ENCODE data around the gene SSX2IP.

Gene SSX2IP

DNA sequence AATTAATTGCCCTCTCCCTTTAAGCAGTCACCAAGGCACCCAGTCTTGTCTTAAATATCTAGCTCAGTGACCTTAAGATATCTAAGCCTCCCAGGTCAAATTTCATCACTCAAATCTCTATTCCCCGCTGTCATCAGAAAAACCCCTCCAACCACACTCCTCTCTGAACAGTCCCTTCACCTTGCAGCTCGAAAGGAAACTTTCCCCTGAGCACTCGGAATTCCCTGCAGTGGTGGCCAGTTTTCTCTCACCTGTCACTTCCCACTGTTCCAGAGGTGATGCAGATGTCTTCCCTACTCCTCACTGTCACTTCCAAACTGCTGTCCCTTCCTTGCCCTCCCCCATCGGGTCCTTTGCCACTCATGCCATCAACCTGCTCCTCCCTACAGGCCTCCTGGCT is 15.3 kb upstream of the SSX2IP start:
- no peak for DNase-seq

DNA sequence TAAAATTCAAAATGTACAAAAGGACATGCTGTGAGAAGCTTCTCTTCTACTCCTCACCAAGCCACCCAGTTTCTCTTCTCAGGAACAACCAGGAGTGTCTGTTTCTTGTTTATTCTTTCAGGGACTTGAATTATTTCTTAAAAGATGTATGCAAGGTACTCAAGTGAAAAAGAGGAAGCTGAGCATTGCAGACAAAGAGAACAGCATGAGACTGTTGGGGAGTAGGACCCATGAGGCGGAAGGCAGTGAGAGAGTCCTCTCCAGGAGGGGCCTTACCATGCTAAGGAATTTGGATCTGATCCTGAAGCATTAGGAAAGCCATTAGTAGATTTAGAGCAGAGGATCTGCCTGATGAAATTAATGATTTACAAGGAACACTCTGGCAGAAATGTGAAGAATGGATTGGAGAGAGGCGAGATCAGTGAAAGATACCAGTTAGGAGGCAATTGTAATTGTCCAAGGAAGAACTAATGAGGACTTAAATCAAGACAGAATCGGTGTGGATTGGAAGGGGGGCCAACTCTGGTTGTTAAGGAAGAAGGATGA is 14.7 kb upstream of the SSX2IP start:
- no peak for DNase-seq

DNA sequence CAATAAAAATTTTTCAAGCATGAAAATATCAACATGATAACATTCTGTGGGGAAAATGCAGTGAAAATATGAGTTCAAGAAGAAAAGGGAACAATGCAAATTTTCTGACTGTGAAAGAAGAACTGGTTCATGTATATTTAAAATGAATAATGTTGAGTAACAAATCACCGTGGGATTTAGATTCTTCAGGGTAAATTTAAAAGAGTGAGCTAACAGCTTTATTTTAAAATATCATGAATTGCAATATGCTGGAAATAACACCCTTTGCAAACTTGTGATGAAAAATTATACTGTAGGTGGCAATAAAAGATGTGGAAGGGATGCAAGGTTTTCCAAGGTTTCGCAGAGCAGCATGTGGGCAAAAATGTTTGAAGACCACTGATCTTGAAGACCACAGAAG is 13.2 kb upstream of the SSX2IP start:
- DNase-seq = no peak

DNA sequence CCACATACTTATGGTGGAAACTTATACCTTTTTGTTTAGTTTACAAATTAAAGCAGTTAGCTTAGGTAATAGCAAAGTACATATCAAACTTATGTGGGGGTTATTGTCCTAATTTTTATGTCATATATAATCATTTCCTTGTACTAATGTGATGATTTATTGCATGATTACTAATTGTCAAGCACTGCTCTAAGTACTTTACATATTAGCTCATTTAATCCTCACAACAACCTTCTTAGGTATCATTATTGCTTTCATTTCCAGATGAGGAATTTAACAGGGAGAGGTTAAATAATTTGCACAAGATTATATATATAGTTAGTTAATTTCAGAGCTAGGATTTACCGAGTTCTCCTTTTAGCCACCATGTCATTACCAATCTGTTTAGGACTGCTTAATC is 11.9 kb upstream of the SSX2IP start:
- no peak for DNase-seq

DNA sequence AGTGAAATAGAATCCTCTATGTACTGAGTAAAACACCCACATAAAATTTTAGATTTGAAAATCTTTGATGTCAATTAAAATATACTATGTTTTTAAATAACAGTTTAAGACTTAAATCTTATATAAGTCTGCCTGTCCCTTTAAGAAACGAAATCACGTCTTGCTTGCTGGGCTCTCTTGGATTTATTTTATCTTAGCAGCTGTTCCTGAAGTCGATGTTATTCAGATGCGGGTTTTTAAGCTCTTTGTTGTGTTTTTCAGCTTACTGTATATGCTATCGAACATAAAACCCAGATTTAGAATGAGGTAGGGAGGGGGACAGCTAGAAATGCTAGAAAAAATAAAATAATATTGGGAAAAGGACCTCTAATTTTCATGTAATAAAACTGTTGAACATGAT is 11.1 kb upstream of the SSX2IP start:
- no peak for DNase-seq

DNA sequence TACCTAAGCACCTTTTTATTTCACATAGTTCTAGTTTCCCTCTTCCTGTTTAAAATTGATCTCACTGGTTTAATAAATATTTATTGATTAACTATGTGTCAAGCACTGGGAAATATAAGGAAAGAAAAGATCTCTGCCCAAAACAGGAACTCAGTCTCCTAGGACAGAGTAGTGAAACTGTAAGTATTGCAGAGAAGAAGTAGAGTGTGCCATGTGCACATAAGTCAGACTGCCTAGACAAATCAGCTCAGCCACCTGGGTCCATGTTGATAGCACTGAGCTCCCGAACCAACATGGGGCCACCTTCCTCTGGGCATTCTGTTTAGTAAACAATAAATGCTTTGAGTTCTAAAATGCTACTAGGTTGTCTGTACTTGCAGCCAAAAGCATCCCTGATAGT is 9.8 kb upstream of the SSX2IP start:
- no peak for DNase-seq

DNA sequence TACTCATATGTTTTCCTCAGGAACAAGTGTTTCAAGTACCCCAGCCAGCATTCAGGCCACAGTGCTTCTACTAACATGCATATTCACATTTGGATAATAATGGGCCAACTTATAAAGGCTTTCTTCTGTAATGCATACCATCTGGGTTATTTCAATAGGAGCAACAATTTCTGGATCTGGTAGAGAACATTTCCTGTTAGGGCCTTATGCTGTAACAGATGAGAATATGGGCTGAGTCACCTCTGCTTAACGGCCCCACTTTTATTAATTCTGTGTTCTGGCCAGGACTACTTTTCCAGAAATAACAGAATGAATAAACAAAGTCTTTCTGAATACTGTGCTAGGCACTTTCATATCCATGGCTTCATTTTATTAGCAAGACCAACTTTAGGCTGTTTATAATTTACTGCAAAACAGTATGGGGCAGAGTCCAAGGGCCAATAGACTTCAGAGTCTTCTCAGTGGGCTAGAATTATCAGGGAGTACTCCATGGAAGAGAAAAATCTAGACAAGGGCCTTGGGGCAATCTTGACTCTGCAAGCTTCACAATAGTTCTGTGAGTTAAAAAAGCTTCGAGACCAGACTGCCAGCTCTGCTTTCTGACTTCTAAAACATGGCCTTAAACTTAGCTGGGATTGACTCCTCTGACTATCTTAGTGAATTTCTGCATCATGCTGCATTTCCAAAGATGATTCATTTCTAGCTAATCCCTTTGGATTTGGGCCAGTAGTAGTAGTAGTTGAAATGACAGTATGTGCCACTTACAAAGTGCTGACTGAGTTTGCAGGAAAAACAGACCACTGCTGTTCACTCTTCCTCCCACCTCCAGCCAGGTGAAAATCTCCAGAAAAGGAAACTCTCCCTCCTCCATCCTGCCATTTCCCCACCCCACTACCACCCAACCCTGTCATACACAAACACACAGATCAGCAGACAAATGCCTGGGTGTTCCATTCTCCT is 8.2 kb upstream of the SSX2IP start:
- no peak for DNase-seq

DNA sequence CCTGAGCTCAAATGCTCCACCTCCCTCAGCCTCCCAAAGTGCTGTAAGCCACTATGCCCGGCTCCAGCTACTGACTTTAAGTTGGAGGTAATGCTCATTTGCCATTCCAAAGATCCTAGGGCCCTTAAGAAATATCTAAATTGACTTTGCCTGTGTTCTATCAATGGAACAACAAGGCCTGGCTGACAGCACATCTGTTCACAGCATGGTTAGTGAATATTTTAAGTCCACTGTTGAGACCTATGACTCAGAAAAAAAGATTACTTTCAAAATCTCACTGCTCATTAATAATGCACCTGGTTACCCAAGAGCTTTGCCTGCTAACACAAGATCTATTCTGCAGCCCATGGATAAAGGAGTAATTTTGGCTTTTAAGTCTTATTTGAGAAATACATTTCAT is 3.5 kb upstream of the SSX2IP start:
- no peak for DNase-seq

DNA sequence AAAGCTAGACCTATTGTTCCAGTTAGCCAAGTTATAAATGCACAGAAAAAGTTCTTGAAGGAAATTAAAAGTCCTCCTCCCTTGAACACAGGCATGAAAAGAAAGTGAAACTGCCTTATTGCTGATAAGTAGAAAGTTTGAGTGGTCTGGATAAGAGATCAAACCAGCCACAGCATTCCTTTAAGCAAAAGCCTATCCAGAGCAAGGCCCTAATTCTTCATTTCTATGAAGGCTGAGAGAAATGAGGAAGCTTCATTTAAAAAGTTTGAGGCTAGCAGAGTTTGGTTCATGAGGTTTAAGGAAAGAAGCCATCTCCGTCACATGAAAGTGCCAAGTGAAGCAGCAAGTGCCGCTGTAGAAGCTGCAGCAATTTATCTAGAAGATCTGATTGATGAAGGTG is 2.7 kb upstream of the SSX2IP start:
- peak in 1 of 2 donors; percentile 29 for DNase-seq

DNA sequence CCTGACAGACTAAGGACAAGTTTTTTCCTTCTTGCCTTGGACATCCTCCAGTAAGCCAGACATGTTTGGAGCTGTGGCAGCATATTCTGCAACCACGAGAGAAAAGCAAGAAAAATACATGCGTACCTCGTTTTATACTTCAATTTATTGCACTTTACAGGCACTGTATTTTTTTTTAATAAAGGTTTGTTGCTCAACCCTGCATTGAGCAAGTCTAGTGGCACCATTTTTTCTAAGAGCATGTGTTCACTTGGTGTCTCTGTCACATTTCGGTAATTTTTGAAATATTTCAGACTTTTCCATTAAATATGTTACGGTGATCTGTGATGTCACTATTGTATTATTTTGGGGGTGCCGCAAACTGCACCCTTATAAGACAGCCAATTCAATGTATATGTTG is 2.1 kb upstream of the SSX2IP start:
- no peak for DNase-seq

DNA sequence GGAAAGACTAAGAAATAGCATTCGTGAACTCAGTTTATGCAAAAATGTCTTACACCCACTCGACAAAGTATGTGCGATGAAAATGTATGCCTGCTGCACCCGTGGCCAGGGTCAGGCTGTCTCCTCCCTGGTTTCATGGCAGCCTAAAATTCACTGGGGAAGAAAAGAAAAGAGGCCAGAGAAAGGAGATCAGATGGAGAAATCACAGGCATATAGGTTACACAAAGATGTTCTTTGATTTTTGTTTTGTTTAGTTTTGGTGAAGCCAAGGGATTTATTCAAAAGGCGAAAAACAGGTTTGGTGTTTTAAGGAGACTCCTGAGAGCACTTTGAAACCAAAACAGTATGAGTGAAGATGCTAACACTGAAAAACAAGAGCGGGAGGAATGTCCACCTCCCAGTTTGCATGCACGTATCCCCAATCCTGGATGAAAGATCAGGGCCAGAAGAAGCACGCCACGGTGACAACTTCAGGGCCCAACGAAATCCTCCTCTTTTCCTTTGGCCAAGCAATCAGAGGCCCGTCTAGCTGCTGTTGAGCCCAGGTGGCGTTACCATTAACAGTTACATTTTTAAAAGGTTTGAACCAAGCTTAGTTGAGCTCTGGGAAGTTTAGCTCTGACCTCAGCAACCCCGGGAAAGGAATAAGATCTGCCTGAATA is 992 bp upstream of the SSX2IP start:
- DNase-seq = no peak

DNA sequence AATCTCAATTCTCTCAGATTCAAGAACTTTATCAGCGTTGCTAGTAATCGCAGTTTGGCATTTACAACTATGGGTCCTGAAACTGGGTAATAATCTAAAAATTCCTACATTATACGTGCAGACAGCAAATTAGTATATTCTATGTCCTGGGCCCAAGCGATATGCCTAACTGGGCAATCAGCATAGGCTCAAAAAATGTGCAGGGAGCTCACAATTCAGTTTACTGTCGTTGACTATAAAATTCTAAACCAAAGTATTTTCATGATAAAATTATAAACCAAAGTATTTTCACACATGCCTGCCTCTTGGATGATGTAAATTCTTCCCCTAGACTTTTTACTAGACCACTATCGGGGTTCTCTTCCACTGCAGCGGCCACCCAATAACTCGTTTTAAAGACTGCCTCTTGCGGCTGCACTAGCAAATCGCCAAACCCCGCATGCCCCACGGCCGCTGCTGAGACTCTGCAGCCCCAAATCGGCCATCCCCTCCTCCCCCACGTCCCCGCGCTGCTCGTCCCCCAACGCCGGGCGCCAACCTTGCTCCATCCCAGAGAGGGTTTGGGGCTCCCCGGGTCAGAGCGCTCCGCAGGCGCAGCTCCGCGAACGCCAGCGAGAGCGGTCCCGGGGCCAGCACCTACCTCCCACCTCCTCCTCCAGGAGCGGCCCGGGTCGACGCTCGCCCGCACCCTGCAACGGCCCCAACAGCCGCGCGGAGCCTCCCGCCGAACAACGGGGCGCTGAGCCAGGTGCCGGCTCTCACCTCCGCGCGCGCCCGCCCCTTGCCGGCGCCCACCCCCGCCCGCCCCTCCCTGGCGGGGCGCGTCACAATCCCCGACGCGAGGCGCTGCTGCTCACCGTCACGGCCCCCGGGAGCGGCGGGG is 506 bp downstream of the SSX2IP start:
- peak in 1 of 2 donors; percentile 39 for DNase-seq

DNA sequence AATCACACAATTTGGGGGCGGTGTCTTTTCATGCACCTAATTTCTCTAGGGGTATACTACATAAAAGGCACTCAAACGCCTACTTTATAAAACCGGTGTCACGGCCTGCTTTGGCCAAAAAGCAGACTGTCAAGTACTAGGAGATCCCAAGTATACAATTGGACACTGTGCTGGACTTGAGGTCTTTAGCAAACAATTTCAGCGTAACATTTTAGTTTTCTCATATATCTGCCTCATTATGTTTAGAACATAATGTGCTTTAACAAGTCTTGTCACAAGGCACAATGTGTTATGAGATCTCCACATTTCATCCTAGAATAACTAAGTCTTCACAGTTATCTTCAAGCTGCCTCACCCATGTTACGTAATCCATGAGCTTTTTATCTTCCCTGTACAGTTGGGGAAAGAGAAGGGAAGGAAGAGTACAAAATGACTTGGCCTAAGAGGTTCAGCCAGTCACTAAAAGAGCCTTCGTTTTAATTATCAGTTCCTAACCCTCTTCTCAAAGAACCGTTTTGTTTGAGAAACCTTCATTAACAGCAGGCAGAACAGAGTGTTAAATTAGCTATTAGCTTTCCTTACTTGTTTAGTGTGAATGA is 1.7 kb downstream of the SSX2IP start:
- no peak for DNase-seq

DNA sequence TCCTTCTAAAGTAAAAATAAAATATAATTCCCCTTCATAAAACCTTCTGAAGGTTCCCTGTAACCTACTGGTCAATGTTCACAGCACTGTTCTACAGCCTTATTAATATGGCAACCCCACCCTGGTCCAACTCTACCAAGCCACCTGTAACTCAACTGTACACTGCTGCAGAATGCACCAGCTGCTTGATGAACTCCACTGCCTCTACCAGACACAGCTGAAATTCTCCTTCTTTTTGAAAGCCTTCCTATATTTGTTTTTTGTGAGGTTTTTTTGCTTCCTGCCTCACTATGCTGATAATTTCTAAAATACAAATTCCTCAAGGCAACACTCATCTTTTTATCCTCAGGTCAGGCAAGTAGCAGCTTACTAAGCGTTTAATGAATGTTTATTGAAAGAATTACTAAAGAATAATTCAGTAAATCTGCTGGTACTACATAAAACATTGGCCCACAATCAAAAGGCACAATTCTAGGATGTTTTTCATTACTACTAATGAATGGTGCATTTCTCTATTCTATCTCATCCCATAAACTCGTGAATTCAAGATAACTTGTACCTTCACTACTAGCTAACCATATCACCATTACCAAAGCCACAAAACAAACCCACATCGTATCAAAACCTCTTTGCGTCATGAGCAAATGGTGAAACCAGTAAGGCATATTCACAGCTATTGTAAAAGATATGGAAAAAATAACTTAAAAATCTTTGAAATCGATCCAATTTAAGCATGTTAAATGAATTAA is 2.4 kb downstream of the SSX2IP start:
- no peak for DNase-seq

DNA sequence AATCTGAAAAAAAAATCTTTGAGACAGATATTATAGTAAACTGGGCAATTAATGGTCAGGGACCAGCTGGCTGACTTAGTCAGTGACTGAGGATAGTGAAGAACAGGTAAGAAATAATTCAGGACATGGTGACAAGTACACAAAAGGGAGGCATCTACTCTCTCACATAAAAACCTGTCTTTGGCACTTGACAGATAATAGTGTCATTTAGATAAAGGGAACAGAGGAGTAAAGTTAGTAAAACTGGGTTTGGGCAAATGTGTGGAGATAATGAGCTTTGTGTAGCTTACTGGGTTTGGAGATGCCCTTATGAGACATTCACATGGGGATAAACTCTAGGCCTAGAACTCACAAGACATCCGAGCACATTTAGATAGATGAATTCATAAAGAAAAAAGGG is 4.0 kb downstream of the SSX2IP start:
- DNase-seq = no peak

DNA sequence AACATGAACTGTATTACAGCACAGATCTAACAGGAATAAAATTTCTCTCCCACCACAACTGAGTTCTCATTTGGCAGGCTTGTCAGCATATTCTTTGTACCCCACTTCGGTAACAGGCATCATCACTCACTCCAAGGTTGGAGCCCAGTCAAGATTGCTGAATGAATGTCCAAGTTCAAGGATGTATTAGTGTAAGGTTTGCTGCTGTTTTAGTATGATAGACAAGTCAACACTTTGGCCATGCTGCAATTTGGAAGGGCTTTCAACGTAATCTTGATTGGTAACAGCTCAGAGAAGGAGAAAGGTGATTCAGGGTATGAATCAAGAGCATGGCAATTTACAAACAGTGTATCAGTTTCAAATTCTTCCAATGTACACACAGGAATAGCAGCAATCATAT is 6.8 kb downstream of the SSX2IP start:
- DNase-seq = no peak

DNA sequence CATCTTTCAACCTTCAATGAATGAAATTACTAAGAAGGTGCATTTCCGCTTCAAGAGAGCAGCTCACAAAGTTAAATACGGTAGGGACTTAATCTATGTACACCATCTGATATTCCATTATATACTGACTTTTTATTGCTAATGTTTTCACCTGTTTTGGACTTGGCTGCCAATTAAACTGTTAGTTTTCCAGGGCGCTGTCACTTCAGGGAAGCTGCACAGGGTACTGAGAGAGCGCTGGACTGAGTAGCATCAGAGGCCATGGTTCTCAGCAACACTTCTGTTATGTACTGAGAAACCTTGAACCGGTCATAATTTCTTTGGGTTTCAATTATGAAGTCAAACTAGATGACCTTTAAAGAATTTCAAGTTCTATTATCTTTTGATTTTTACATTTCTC is 8.2 kb downstream of the SSX2IP start:
- no peak for DNase-seq

DNA sequence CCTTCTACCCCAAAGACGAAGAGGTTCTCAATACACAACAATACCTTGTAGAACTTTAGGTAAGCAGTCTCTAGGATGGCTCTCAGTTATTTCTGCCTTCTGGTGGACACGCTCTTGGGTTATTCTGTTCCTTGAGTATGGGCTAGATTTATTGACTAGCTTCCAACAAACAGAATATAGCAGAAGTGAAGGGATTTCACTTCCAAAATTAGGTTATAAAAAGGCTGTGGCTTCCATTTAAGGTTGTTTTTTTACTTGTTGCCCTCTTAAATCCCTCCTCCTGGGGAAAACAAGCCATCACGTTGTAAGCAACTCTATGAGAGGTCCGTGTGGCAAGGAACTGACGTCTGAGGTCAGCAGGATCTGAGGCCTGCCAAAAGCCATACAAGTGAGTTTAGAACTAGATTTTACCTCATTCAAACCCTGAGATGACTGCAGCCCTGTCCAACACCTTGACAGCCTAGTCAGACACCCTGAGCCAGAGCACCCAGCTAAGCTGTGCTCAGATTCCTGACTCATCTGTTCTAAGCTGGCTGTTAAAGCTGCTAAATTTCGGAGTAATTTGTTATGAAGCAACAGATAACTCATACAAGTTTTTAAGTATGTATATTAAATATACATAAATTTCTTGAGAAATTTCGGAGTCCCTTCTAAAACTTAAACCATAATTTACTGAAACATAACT is 12.7 kb downstream of the SSX2IP start:
- DNase-seq = no peak

DNA sequence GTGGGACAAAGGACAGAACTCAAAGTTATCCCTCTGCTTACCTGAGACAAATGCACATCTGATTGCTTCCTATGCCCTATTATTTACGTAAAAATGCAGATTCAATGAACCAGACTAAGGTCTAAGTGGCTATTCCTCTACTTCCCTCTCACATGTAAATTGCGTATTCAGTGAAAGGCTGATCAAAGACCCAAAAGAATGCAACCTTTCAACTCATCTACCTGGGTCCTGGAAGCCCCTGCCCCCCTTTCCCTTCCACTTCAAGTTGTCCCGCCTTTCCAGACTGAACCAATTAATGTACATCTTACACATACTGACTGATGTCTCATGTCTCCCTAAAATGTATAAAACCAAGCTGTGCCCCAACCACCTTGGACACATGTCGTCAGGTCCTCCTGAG is 14.6 kb downstream of the SSX2IP start:
- DNase-seq = no peak

DNA sequence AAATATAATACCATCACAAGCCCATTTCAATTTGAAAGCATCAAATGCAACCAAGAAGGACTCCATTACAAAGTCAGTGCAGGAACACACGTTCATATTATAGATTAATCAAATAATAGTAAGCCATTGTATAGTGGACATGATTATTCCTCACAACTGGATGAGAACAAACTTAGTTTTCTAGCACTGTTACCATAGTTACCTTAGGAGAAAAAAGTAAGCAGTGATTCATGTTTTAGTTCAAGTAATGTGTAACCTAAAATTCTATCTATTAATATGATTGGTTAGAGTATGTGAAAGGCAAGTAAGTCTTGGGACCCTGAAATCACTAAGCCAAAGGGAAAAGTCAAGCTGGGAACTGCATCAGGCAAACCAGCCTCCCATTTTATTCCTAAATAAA is 15.2 kb downstream of the SSX2IP start:
- DNase-seq = no peak

DNA sequence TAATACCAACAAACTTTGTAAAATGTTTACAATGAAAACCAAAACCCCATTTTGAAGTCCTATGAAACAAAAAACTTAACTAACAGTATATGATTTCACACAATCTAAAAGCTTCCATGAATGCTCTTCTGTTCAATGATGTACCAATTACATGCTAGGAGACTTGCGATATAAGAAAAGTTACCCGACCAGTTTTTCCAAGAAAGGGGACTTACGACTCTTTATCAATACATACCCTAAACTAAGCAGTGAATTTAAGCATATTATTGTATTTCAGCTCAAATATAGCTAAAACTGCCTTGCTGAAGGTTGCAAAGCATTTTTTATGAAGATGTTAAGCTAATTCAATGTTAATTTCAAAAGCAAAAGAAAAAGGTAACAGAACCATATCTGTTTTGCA is 15.6 kb downstream of the SSX2IP start:
- DNase-seq = no peak
